Neural progenitor cell (in vitro differentiated cells): Measurements from ENCODE around the gene TSNAXIP1. TPM values are rescaled to one million over a fixed set of nuclear protein-coding genes. Genes with fewer than 3 reads are reported as not detected.

Source experiments
- DNase-seq: peaks from one replicate; pipeline ENCODE4 v3.0.0-alpha.2; 2016; ENCODE audit warnings: low spot score
- H2AFZ ChIP-seq: fragments of 200-600 bp; sonication (generic); replicated peaks from 2 replicates; pipeline ENCODE4 v1.6.1; 2016; ENCODE audit warnings: antibody characterized with exemption
- H3F3A ChIP-seq: fragments of 200-600 bp; sonication (generic); 2 replicates; pipeline ENCODE4 v1.6.1; 2016; ENCODE audit warnings: antibody characterized with exemption, low read depth
- H3K27ac ChIP-seq: fragments of 200-600 bp; sonication (generic); 2 replicates; pipeline ENCODE4 v1.5.1; 2016; ENCODE audit warnings: mild to moderate bottlenecking
- H3K27me3 ChIP-seq: fragments of 200-600 bp; sonication (generic); 2 replicates; pipeline ENCODE4 v1.6.1; 2016; ENCODE audit warnings: mild to moderate bottlenecking, moderate library complexity
- H3K36me3 ChIP-seq: fragments of 200-600 bp; sonication (generic); 2 replicates; pipeline ENCODE4 v1.5.1; 2016
- H3K4me1 ChIP-seq: fragments of 200-600 bp; sonication (generic); 2 replicates; pipeline ENCODE4 v1.6.1; 2016; ENCODE audit warnings: mixed run types
- H3K4me2 ChIP-seq: fragments of 200-600 bp; sonication (generic); 2 replicates; pipeline ENCODE4 v1.6.1; 2016
- H3K4me3 ChIP-seq: fragments of 200-600 bp; sonication (generic); 2 replicates; pipeline ENCODE4 v1.5.1; 2016
- H3K79me2 ChIP-seq: fragments of 200-600 bp; sonication (generic); 2 replicates; pipeline ENCODE4 v1.6.1; 2016; ENCODE audit warnings: low read depth
- H3K9ac ChIP-seq: fragments of 200-600 bp; sonication (generic); 2 replicates; pipeline ENCODE4 v1.6.1; 2016
- H3K9me3 ChIP-seq: fragments of 200-600 bp; sonication (generic); 2 replicates; pipeline ENCODE4 v1.5.1; 2016; ENCODE audit warnings: low read depth
- H4K20me1 ChIP-seq: fragments of 200-600 bp; sonication (generic); 2 replicates; pipeline ENCODE4 v1.6.1; 2016; ENCODE audit warnings: low read depth
- H3K27ac Mint-ChIP-seq: 3 replicates; pipeline ENCODE4 v1.8.0; 2021; ENCODE audit warnings: mixed read lengths
- H3K27me3 Mint-ChIP-seq: 2 replicates; pipeline ENCODE4 v1.8.0; 2022; ENCODE audit warnings: low read depth, mild to moderate bottlenecking, inconsistent platforms, moderate library complexity, mixed read lengths; ENCODE audit not compliant: insufficient read depth
- H3K36me3 Mint-ChIP-seq: 3 replicates; pipeline ENCODE4 v1.8.0; 2021; ENCODE audit warnings: mixed read lengths
- H3K4me1 Mint-ChIP-seq: 3 replicates; pipeline ENCODE4 v1.8.0; 2021; ENCODE audit warnings: mixed read lengths
- H3K4me3 Mint-ChIP-seq: 3 replicates; pipeline ENCODE4 v1.8.0; 2021; ENCODE audit warnings: mild to moderate bottlenecking, moderate library complexity, mixed read lengths
- H3K9me3 Mint-ChIP-seq: 3 replicates; pipeline ENCODE4 v1.8.0; 2020; ENCODE audit warnings: mixed read lengths
- EZH2 ChIP-seq: fragments of 200-600 bp; sonication (generic); IDR thresholded peaks from 2 replicates; pipeline ENCODE4 v1.6.1; 2017; ENCODE audit warnings: antibody characterized with exemption, mild to moderate bottlenecking, moderate library complexity
- EZH2phosphoT487 ChIP-seq: fragments of 200-600 bp; sonication (generic); IDR thresholded peaks from 2 replicates; pipeline ENCODE4 v1.6.1; 2017; ENCODE audit warnings: antibody characterized with exemption
- total RNA-seq: library from RNA; depleted of rRNA; stranded (reverse); fragments of >200 nt; gene quantifications from 2 replicates; pipeline ENCODE4 v1.2.3, GENCODE V29; 2015; ENCODE audit warnings: low replicate concordance
- TF ChIP-seq, protein P1 (sequence below): fragments of 200-600 bp; sonication (generic); IDR thresholded peaks from 2 replicates; pipeline ENCODE4 v1.5.1; 2017; ENCODE audit warnings: antibody characterized with exemption, mild to moderate bottlenecking

Gene TSNAXIP1
- total RNA-seq, 1 donor from 2014 or later, result 2.9 TPM

GRCh38 chr16:67841816-67842508 is 35.3 kb downstream of the TSNAXIP1 start, which contains the start of gene THAP11:
THAP11 (plus strand) TSS chr16:67842320; CDS start chr16:67842555, 235 bp downstream.
- peaks cover 33% of the 10 kb centered on the region for H3K79me2 ChIP-seq
- H3K36me3 Mint-ChIP-seq, result no peaks in the 10 kb centered on the region

GRCh38 chr16:67842509-67843342 is 36.0 kb downstream of the TSNAXIP1 start:
- no peak overlapping the region for H3K27ac ChIP-seq
- peaks cover 37% of the 10 kb centered on the region for H3K4me1 Mint-ChIP-seq
- peaks cover 31% of the 10 kb centered on the region for H4K20me1 ChIP-seq
- H3K27me3 ChIP-seq, result no peaks in the 10 kb centered on the region
- H3K4me3 Mint-ChIP-seq, result peak overlapping the region; percentile 93
- H2AFZ ChIP-seq, result peak overlapping the region; percentile 100
- no peaks in the 10 kb centered on the region for H3K36me3 Mint-ChIP-seq
- H3K4me3 ChIP-seq, result peak overlapping the region; percentile 96
- peak overlapping the region; percentile 44 for H3K9ac ChIP-seq
- peak overlapping the region; percentile 74 for H3K27ac Mint-ChIP-seq
- no peaks in the 10 kb centered on the region for H3K36me3 ChIP-seq
- H3K4me2 ChIP-seq, result peak overlapping the region; percentile 91
- H3K27me3 Mint-ChIP-seq, result no peaks in the 10 kb centered on the region
- H3K9me3 ChIP-seq, result no peaks in the 10 kb centered on the region
- peaks cover 38% of the 10 kb centered on the region for H3F3A ChIP-seq
- peak; percentile 83 for DNase-seq
- H3K79me2 ChIP-seq, result peaks cover 41% of the 10 kb centered on the region
- peaks cover 24% of the 10 kb centered on the region for H3K4me1 ChIP-seq
- TF ChIP-seq EZH2phosphoT487, result no peak
- TF ChIP-seq, protein P1, sequence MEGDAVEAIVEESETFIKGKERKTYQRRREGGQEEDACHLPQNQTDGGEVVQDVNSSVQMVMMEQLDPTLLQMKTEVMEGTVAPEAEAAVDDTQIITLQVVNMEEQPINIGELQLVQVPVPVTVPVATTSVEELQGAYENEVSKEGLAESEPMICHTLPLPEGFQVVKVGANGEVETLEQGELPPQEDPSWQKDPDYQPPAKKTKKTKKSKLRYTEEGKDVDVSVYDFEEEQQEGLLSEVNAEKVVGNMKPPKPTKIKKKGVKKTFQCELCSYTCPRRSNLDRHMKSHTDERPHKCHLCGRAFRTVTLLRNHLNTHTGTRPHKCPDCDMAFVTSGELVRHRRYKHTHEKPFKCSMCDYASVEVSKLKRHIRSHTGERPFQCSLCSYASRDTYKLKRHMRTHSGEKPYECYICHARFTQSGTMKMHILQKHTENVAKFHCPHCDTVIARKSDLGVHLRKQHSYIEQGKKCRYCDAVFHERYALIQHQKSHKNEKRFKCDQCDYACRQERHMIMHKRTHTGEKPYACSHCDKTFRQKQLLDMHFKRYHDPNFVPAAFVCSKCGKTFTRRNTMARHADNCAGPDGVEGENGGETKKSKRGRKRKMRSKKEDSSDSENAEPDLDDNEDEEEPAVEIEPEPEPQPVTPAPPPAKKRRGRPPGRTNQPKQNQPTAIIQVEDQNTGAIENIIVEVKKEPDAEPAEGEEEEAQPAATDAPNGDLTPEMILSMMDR, result peak; percentile 54
- TF ChIP-seq EZH2, result no peak
- no peaks in the 10 kb centered on the region for H3K9me3 Mint-ChIP-seq

More at GRCh38 chr16:67841816-67842508, 35.3 kb downstream of the TSNAXIP1 start, which contains the start of gene THAP11:
- Histone ChIP-seq H3K9me3 (no peaks in the 10 kb centered on the region), H3K4me3 (peak within 1 kb of the TSS; percentile 96), H3K9ac (peak within 1 kb of the TSS; percentile 61), H3K36me3 (no peaks in the 10 kb centered on the region), H3K27me3 (no peaks in the 10 kb centered on the region), H2AFZ (peak within 1 kb of the TSS; percentile 100), H4K20me1 (peaks cover 24% of the 10 kb centered on the region), H3K4me1 (peaks cover 24% of the 10 kb centered on the region), H3K27ac (peak within 1 kb of the TSS; percentile 91), H3F3A (peaks cover 38% of the 10 kb centered on the region), H3K4me2 (peak within 1 kb of the TSS; percentile 91)
- H3K27me3 Mint-ChIP-seq, result peaks cover 3% of the 10 kb centered on the region
- H3K27ac Mint-ChIP-seq, result peak within 1 kb of the TSS; percentile 97
- peak within 1 kb of the TSS; percentile 93 for H3K4me3 Mint-ChIP-seq
- peak; percentile 98 for DNase-seq
- peaks cover 35% of the 10 kb centered on the region for H3K4me1 Mint-ChIP-seq
- H3K9me3 Mint-ChIP-seq, result no peaks in the 10 kb centered on the region
- no peak for TF ChIP-seq EZH2
- TF ChIP-seq, protein P1, result peak; percentile 71

GRCh38 chr16:67843343-67843765 is 36.7 kb downstream of the TSNAXIP1 start:
- no peaks in the 10 kb centered on the region for H3K9me3 Mint-ChIP-seq
- H3K4me3 Mint-ChIP-seq, result peak overlapping the region; percentile 93
- no peak for TF ChIP-seq EZH2phosphoT487
- TF ChIP-seq, protein P1, result no peak
- no peak for TF ChIP-seq EZH2
- no peak overlapping the region for H2AFZ ChIP-seq
- peak overlapping the region; percentile 96 for H3K4me3 ChIP-seq
- H3K4me2 ChIP-seq, result peak overlapping the region; percentile 91
- no peaks in the 10 kb centered on the region for H3K27me3 Mint-ChIP-seq
- no peak overlapping the region for H3K27ac ChIP-seq
- peaks cover 42% of the 10 kb centered on the region for H3K4me1 Mint-ChIP-seq
- H3F3A ChIP-seq, result peaks cover 38% of the 10 kb centered on the region
- DNase-seq, result no peak
- peaks cover 37% of the 10 kb centered on the region for H4K20me1 ChIP-seq
- H3K79me2 ChIP-seq, result peaks cover 47% of the 10 kb centered on the region
- H3K36me3 Mint-ChIP-seq, result peaks cover 2% of the 10 kb centered on the region
- no peaks in the 10 kb centered on the region for H3K27me3 ChIP-seq
- peaks cover 31% of the 10 kb centered on the region for H3K4me1 ChIP-seq
- H3K27ac Mint-ChIP-seq, result peak overlapping the region; percentile 74
- peak overlapping the region; percentile 44 for H3K9ac ChIP-seq
- no peaks in the 10 kb centered on the region for H3K36me3 ChIP-seq
- H3K9me3 ChIP-seq, result no peaks in the 10 kb centered on the region
